SK-N-SH (cell line): ENCODE results near the gene BRDT. TPM values are rescaled to one million over a fixed set of nuclear protein-coding genes. Genes with fewer than 3 reads are reported as not detected.

ENCODE experiments used
- CTCF ChIA-PET: fragments of 300-600, 350-600 bp; formaldehyde crosslinking; extraction: SDS; loops from one replicate; lab custom pipeline; 2021; lab: Yijun Ruan, JAX
- POLR2A ChIA-PET: fragments of 350-600 bp; sonication (Branson Sonifier 250); formaldehyde crosslinking; extraction: SDS; loops from one replicate; lab custom pipeline; 2020; ENCODE audit warnings: antibody characterized with exemption, inconsistent platforms; lab: Yijun Ruan, JAX
- DNase-seq: peaks from one replicate; pipeline ENCODE4 v3.0.0; 2012
- H2AFZ ChIP-seq: fragments of 200-600 bp; sonication (generic); 2 replicates; pipeline ENCODE4 v1.8.1; 2016; ENCODE audit warnings: antibody characterized with exemption, mild to moderate bottlenecking, low read depth
- H3F3A ChIP-seq: fragments of 200-600 bp; sonication (generic); replicated peaks from 2 replicates; pipeline ENCODE3; 2016; ENCODE audit warnings: antibody characterized with exemption, mild to moderate bottlenecking; ENCODE audit not compliant: insufficient read depth
- H3K27ac ChIP-seq, 2 experiments: fragments of 200-500 bp in 1 of 2; fragments of 200-600 bp in 1 of 2; sonication (Bioruptor generic) in 1 of 2; sonication (generic), shearing (Covaris generic) in 1 of 2; 2 replicates each; pipeline versions ENCODE4 v1.5.1 to v1.6.1; 2014 to 2016; ENCODE audit warnings: low read depth in 2 of 2, inconsistent platforms in 1 of 2, low read length in 1 of 2, mild to moderate bottlenecking in 1 of 2, mixed read lengths in 1 of 2
- H3K27me3 ChIP-seq: fragments of 200-600 bp; sonication (generic), shearing (Covaris generic); 2 replicates; pipeline ENCODE4 v1.6.1; 2016; ENCODE audit warnings: mixed run types; ENCODE audit not compliant: insufficient read depth
- H3K36me3 ChIP-seq, 2 experiments: fragments of 200-500 bp in 1 of 2; fragments of 200-600 bp in 1 of 2; sonication (Bioruptor generic) in 1 of 2; sonication (generic) in 1 of 2; replicated peaks in 1 of 2; 2 replicates each; pipeline versions ENCODE3 to v1.5.1; 2014 to 2016; ENCODE audit warnings: low read length in 1 of 2, mild to moderate bottlenecking in 1 of 2; ENCODE audit not compliant: insufficient read depth in 2 of 2, control insufficient read depth in 1 of 2
- H3K4me1 ChIP-seq, 2 experiments: fragments of 200-500 bp in 1 of 2; fragments of 200-600 bp in 1 of 2; sonication (Bioruptor generic) in 1 of 2; sonication (generic), shearing (Covaris generic) in 1 of 2; 2 replicates each; pipeline versions ENCODE4 v1.5.1 to v1.6.1; 2014 to 2016; ENCODE audit warnings: low read depth in 1 of 2, low read length in 1 of 2, mixed run types in 1 of 2; ENCODE audit not compliant: insufficient read depth in 2 of 2, control insufficient read depth in 1 of 2
- H3K4me2 ChIP-seq: fragments of 200-600 bp; sonication (generic), shearing (Covaris generic); 2 replicates; pipeline ENCODE4 v1.6.1; 2017; ENCODE audit warnings: mixed run types
- H3K4me3 ChIP-seq, 2 experiments: fragments of 200-500 bp in 1 of 2; fragments of 200-600 bp in 1 of 2; sonication (Bioruptor generic) in 1 of 2; sonication (generic), shearing (Covaris generic) in 1 of 2; 2 replicates each; pipeline versions ENCODE4 v1.5.1 to v1.8.1; 2014 to 2016; ENCODE audit warnings: low read depth in 2 of 2, inconsistent platforms in 1 of 2, low read length in 1 of 2, mild to moderate bottlenecking in 1 of 2, mixed read lengths in 1 of 2, moderate library complexity in 1 of 2
- H3K79me2 ChIP-seq: fragments of 200-600 bp; sonication (generic); 2 replicates; pipeline ENCODE4 v1.8.1; 2017; ENCODE audit warnings: mild to moderate bottlenecking; ENCODE audit not compliant: insufficient read depth
- H3K9ac ChIP-seq: fragments of 200-600 bp; sonication (generic); 2 replicates; pipeline ENCODE4 v1.6.1; 2017; ENCODE audit warnings: mixed run types
- H3K9me2 ChIP-seq: fragments of 200-600 bp; sonication (generic); 2 replicates; pipeline ENCODE4 v1.6.1; 2017; ENCODE audit warnings: mixed run types
- H3K9me3 ChIP-seq: fragments of 200-600 bp; sonication (generic); 2 replicates; pipeline ENCODE4 v1.6.1; 2017; ENCODE audit warnings: mixed run types, mild to moderate bottlenecking, moderate library complexity
- H4K20me1 ChIP-seq: fragments of 200-600 bp; sonication (generic); 2 replicates; pipeline ENCODE4 v1.6.1; 2017; ENCODE audit warnings: mild to moderate bottlenecking, mixed run types; ENCODE audit not compliant: insufficient read depth
- CTCF ChIP-seq: fragments of 200-600 bp; sonication (generic); IDR thresholded peaks from 2 replicates; pipeline ENCODE4 v1.6.1; 2017; ENCODE audit warnings: antibody characterized with exemption, mild to moderate bottlenecking, moderate library complexity
- ELF1 ChIP-seq: IDR thresholded peaks from 2 replicates; pipeline ENCODE4 v1.4.0; 2012
- EP300 ChIP-seq, 2 experiments: IDR thresholded peaks; 2 replicates each; pipeline versions ENCODE4 v1.4.0 to v1.6.1; 2012; ENCODE audit warnings: borderline replicate concordance in 1 of 2, low read depth in 1 of 2, low read length in 1 of 2
- EZH2phosphoT487 ChIP-seq: fragments of 200-600 bp; sonication (generic); IDR thresholded peaks from 2 replicates; pipeline ENCODE4 v1.6.1; 2017; ENCODE audit warnings: low read depth, mixed run types, mild to moderate bottlenecking, antibody characterized with exemption, moderate library complexity, borderline replicate concordance
- FOSL2 ChIP-seq: IDR thresholded peaks from 2 replicates; pipeline ENCODE4 v1.4.0; 2012; ENCODE audit warnings: low read depth, mild to moderate bottlenecking, moderate library complexity, borderline replicate concordance
- FOXJ3 ChIP-seq: sonication (generic); formaldehyde crosslinking; IDR thresholded peaks from 2 replicates; pipeline ENCODE4 v1.5.1; 2020; ENCODE audit warnings: mild to moderate bottlenecking, missing genetic modification reagents
- FOXM1 ChIP-seq: IDR thresholded peaks from 2 replicates; pipeline ENCODE4 v1.4.0; 2012; ENCODE audit warnings: low read depth, mild to moderate bottlenecking
- GATA2 ChIP-seq: sonication (generic); formaldehyde crosslinking; IDR thresholded peaks from 2 replicates; pipeline ENCODE4 v1.5.0; 2020; ENCODE audit warnings: mild to moderate bottlenecking, missing genetic modification reagents
- JUND ChIP-seq: IDR thresholded peaks from 2 replicates; pipeline ENCODE4 v1.4.0; 2012
- MEF2A ChIP-seq: IDR thresholded peaks from 2 replicates; pipeline ENCODE4 v1.4.0; 2012; ENCODE audit warnings: low read depth, borderline replicate concordance
- NFIC ChIP-seq: IDR thresholded peaks from 2 replicates; pipeline ENCODE4 v1.4.0; 2012; ENCODE audit warnings: borderline replicate concordance
- RAD21 ChIP-seq: IDR thresholded peaks from 2 replicates; pipeline ENCODE4 v1.6.1; 2012; ENCODE audit warnings: mild to moderate bottlenecking, low read length
- RCOR1 ChIP-seq: fragments of 150-350 bp; IDR thresholded peaks from 2 replicates; pipeline ENCODE4 v1.6.1; 2017; ENCODE audit warnings: antibody characterized with exemption, low read length
- SIN3A ChIP-seq: IDR thresholded peaks from 2 replicates; pipeline ENCODE4 v1.6.1; 2012; ENCODE audit warnings: low read depth, mild to moderate bottlenecking, low read length, moderate library complexity, borderline replicate concordance
- TCF12 ChIP-seq: IDR thresholded peaks from 2 replicates; pipeline ENCODE4 v1.4.0; 2012
- YY1 ChIP-seq: IDR thresholded peaks from 2 replicates; pipeline ENCODE4 v1.4.0; 2012; ENCODE audit warnings: low read depth, mild to moderate bottlenecking
- ZBTB33 ChIP-seq: IDR thresholded peaks from 2 replicates; pipeline ENCODE4 v1.4.0; 2012; ENCODE audit warnings: low read depth, borderline replicate concordance
- WGBS: methylation state at CpG from one replicate; pipeline ENCODE4 v1.1.6; 2017; ENCODE audit warnings: low lambda C conversion rate; 5-methylcytosine and 5-hydroxymethylcytosine counted together
- polyA plus RNA-seq, 3 experiments: library from polyadenylated mRNA; depleted of rRNA; stranded (reverse); fragments of >200 nt; gene quantifications; 2 replicates each; pipeline ENCODE4 v1.2.3, GENCODE V29; 2012

BRDT gene
- polyA plus RNA-seq, 1 of the 3 experiments (the other 2 are of a cell fraction): not detected

- Histone ChIP-seq H3K9me3 (no peaks in the 10 kb centered on the region), H3F3A (peaks cover 5% of the 10 kb centered on the region), H3K79me2 (no peaks in the 10 kb centered on the region), H3K4me2 (no peak overlapping the region), H3K27me3 (peaks cover 19% of the 10 kb centered on the region; the same call in 1 of the 2 replicates), H3K4me3 (no peak overlapping the region), H3K9me2 (no peaks in the 10 kb centered on the region), H4K20me1 (no peaks in the 10 kb centered on the region), H3K4me1 (no peaks in the 10 kb centered on the region), H3K27ac (no peak overlapping the region), H3K9ac (no peak overlapping the region), H3K36me3 (no peaks in the 10 kb centered on the region), H2AFZ (no peak overlapping the region)
- ChIA-PET POLR2A (no interaction called here), CTCF (no interaction called here)
- no peak for DNase-seq
- TF ChIP-seq TCF12 (no peak), ELF1 (no peak), ZBTB33 (no peak), YY1 (no peak), JUND (no peak), NFIC (no peak)
- WGBS: 42% methylated on average over 1 of the region's 1 CpG
These were observed 36.9 kb upstream of the BRDT start for GRCh38 chr1:91912266-91912665.

- H3K27ac ChIP-seq: no peak overlapping the region
- no peaks in the 10 kb centered on the region for H4K20me1 ChIP-seq
- H3K4me2 ChIP-seq: no peak overlapping the region
- H3K79me2 ChIP-seq: no peaks in the 10 kb centered on the region
- ChIA-PET POLR2A (interaction anchor here (0.6 kb wide), 1 partner anchor 27 kb away, joined by 3 read pairs; no protein-coding TSS in a partner anchor), CTCF (interaction anchor here (0.7 kb wide), 1 partner anchor 224 kb away, joined by 3 read pairs; no protein-coding TSS in a partner anchor)
- no peaks in the 10 kb centered on the region for H3K9me2 ChIP-seq
- H3K36me3 ChIP-seq: no peaks in the 10 kb centered on the region
- H3K4me3 ChIP-seq: no peak overlapping the region
- no peak overlapping the region for H2AFZ ChIP-seq
- H3F3A ChIP-seq: peaks cover 5% of the 10 kb centered on the region
- H3K9ac ChIP-seq: no peak overlapping the region
- no peak for DNase-seq
- no peaks in the 10 kb centered on the region for H3K9me3 ChIP-seq
- WGBS: 10% methylated on average over 3 of the region's 3 CpGs
- TF ChIP-seq MEF2A: no peak
- TF ChIP-seq TCF12: no peak
- TF ChIP-seq GATA2 (CRISPR knock-in tag): no peak
- no peak for TF ChIP-seq RCOR1
- no peak for TF ChIP-seq FOXM1
- H3K27me3 ChIP-seq: peaks cover 19% of the 10 kb centered on the region; the same call in 1 of the 2 replicates
- H3K4me1 ChIP-seq: no peaks in the 10 kb centered on the region
These were observed 36.2 kb upstream of the BRDT start for GRCh38 chr1:91913018-91913417.

GRCh38 chr1:91916046-91916445 is 33.2 kb upstream of the BRDT start:
- Histone ChIP-seq H3F3A (peaks cover 5% of the 10 kb centered on the region), H3K9me2 (no peaks in the 10 kb centered on the region), H3K79me2 (no peaks in the 10 kb centered on the region), H3K4me3 (no peak overlapping the region), H4K20me1 (no peaks in the 10 kb centered on the region), H3K36me3 (no peaks in the 10 kb centered on the region), H3K4me1 (no peaks in the 10 kb centered on the region), H3K4me2 (no peak overlapping the region), H3K9ac (no peak overlapping the region), H3K9me3 (no peaks in the 10 kb centered on the region), H2AFZ (no peak overlapping the region), H3K27me3 (peaks cover 19% of the 10 kb centered on the region; the same call in 1 of the 2 replicates), H3K27ac (no peak overlapping the region)
- CTCF ChIA-PET: interaction anchor here (0.8 kb wide), 1 partner anchor 19 kb away, joined by 3 read pairs; no protein-coding TSS in a partner anchor
- 28% methylated on average over 4 of the region's 4 CpGs for whole genome bisulfite sequencing
- POLR2A ChIA-PET: no interaction called here
- TF ChIP-seq RAD21 (no peak), EP300 (IDR thresholded peaks at IDR 0.05; ENCODE audit: borderline replicate concordance in 1 of 2, low read depth in 1 of 2, low read length in 1 of 2) (no peak), SIN3A (no peak), FOXJ3 (CRISPR knock-in tag) (no peak), EZH2phosphoT487 (no peak), FOSL2 (no peak), CTCF (no peak)
- no peak for DNase-seq
